ENCODE results near the gene LCN1.

Gene LCN1

GRCh38 chr9:135563858-135564257 lies 42.6 kb downstream of the LCN1 start:
- no peak for DNase-seq
- Histone ChIP-seq H3K4me1 (ENCODE audit: control insufficient read depth, low read depth, low read length) (no peaks in the 10 kb centered on the region), H3K79me2 (ENCODE audit: control insufficient read depth, insufficient read depth, low read length) (no peaks in the 10 kb centered on the region), H2BK120ac (ENCODE audit: low read depth, low read length) (no peak overlapping the region), H3K4ac (ENCODE audit: low read depth, low read length) (no peak overlapping the region), H3K36me3 (ENCODE audit: control insufficient read depth, insufficient read depth, low read length) (no peaks in the 10 kb centered on the region), H3K56ac (ENCODE audit: low read length) (no peak overlapping the region), H2BK15ac (replicated peaks; ENCODE audit: low read depth) (no peak overlapping the region), H4K8ac (ENCODE audit: low read depth, low read length) (no peak overlapping the region), H2BK5ac (ENCODE audit: low read length) (no peak overlapping the region), H3K23ac (ENCODE audit: low read length) (no peak overlapping the region), H3K4me3 (ENCODE audit: low read length) (no peak overlapping the region), H3K27ac (ENCODE audit: low read depth, low read length) (no peak overlapping the region), H3K18ac (ENCODE audit: low read length) (no peak overlapping the region), H3K4me2 (ENCODE audit: low read length) (no peak overlapping the region), H3K27me3 (ENCODE audit: insufficient read depth, low read length, poor library complexity) (no peaks in the 10 kb centered on the region), H2AK5ac (ENCODE audit: low read length) (no peak overlapping the region), H4K5ac (ENCODE audit: low read length) (no peak overlapping the region), H3K79me1 (ENCODE audit: low read length) (no peaks in the 10 kb centered on the region), H3K9ac (ENCODE audit: low read length) (no peak overlapping the region)
- no CpG with 5 or more reads among the region's 12 CpGs for WGBS (ENCODE audit: extremely low coverage, insufficient coverage, low lambda C conversion rate)

DNA sequence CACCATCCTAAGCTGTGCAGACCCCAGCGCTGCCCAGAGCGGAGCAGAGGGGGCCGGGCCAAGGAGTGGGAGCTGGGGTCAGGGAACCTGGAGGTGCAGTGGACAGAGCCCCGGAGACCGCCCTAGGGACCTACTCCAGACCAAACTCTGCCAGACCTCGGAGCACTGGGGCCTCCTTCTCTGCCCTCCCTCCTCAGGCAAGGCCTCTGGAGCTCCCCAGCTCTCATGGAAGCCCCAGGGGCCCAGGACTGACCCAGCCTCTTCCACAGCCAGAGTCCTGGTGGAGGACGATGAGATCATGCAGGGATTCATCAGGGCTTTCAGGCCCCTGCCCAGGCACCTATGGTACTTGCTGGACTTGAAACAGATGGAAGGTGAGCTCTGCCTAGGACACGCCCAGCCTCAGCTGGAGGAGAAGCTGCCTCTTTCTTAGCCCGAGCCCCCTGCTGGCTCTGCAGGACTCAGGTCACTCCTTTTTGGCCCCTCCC lies 43.9 kb downstream of the LCN1 start:
- H3K9ac ChIP-seq (ENCODE audit: low read length): no peak overlapping the region
- H3K36me3 ChIP-seq (ENCODE audit: control insufficient read depth, insufficient read depth, low read length): no peaks in the 10 kb centered on the region
- H3K18ac ChIP-seq (ENCODE audit: low read length): no peak overlapping the region
- no peak overlapping the region for H4K8ac ChIP-seq (ENCODE audit: low read depth, low read length)
- no peak overlapping the region for H2BK5ac ChIP-seq (ENCODE audit: low read length)
- DNase-seq: no peak
- H2AK5ac ChIP-seq (ENCODE audit: low read length): no peak overlapping the region
- no peak overlapping the region for H2BK15ac ChIP-seq (replicated peaks; ENCODE audit: low read depth)
- no peaks in the 10 kb centered on the region for H3K4me1 ChIP-seq (ENCODE audit: control insufficient read depth, low read depth, low read length)
- no peak overlapping the region for H3K56ac ChIP-seq (ENCODE audit: low read length)
- H3K27ac ChIP-seq (ENCODE audit: low read depth, low read length): no peak overlapping the region
- no peaks in the 10 kb centered on the region for H3K79me2 ChIP-seq (ENCODE audit: control insufficient read depth, insufficient read depth, low read length)
- no peaks in the 10 kb centered on the region for H3K27me3 ChIP-seq (ENCODE audit: insufficient read depth, low read length, poor library complexity)
- H3K4me2 ChIP-seq (ENCODE audit: low read length): no peak overlapping the region
- H4K5ac ChIP-seq (ENCODE audit: low read length): no peak overlapping the region
- H3K79me1 ChIP-seq (ENCODE audit: low read length): no peaks in the 10 kb centered on the region
- no peak overlapping the region for H3K4me3 ChIP-seq (ENCODE audit: low read length)
- WGBS (ENCODE audit: extremely low coverage, insufficient coverage, low lambda C conversion rate): no CpG with 5 or more reads among the region's 9 CpGs
- H2BK120ac ChIP-seq (ENCODE audit: low read depth, low read length): no peak overlapping the region
- H3K4ac ChIP-seq (ENCODE audit: low read depth, low read length): no peak overlapping the region
- no peak overlapping the region for H3K23ac ChIP-seq (ENCODE audit: low read length)

DNA sequence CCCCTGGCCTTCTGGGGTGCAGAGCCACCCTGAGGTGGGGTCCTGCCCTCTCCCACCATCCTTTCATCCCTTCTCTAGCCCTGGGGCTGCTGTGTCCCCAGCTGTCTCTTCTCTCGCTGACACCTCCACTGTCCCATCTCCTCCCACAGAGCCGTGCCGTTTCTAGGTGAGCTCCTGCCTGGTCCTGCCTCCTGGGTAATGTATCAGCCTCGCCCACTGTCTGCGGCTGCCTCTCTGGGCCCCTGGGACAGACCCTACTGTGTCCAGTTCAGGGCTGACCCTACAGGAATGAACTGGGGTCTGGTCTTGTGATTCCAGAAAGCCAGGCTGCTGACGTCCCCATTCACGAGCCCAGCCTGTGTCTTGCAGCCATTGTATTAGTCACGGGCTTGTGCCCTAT lies 44.4 kb downstream of the LCN1 start:
- Histone ChIP-seq H2BK120ac (ENCODE audit: low read depth, low read length) (no peak overlapping the region), H3K4me1 (ENCODE audit: control insufficient read depth, low read depth, low read length) (no peaks in the 10 kb centered on the region), H3K27me3 (ENCODE audit: insufficient read depth, low read length, poor library complexity) (no peaks in the 10 kb centered on the region), H3K56ac (ENCODE audit: low read length) (no peak overlapping the region), H4K8ac (ENCODE audit: low read depth, low read length) (no peak overlapping the region), H3K18ac (ENCODE audit: low read length) (no peak overlapping the region), H2BK15ac (replicated peaks; ENCODE audit: low read depth) (no peak overlapping the region), H3K4me3 (ENCODE audit: low read length) (no peak overlapping the region), H2AK5ac (ENCODE audit: low read length) (no peak overlapping the region), H3K9ac (ENCODE audit: low read length) (no peak overlapping the region), H3K79me1 (ENCODE audit: low read length) (no peaks in the 10 kb centered on the region), H4K5ac (ENCODE audit: low read length) (no peak overlapping the region), H3K4me2 (ENCODE audit: low read length) (no peak overlapping the region), H3K4ac (ENCODE audit: low read depth, low read length) (no peak overlapping the region), H3K27ac (ENCODE audit: low read depth, low read length) (no peak overlapping the region), H3K79me2 (ENCODE audit: control insufficient read depth, insufficient read depth, low read length) (no peaks in the 10 kb centered on the region), H2BK5ac (ENCODE audit: low read length) (no peak overlapping the region), H3K23ac (ENCODE audit: low read length) (no peak overlapping the region), H3K36me3 (ENCODE audit: control insufficient read depth, insufficient read depth, low read length) (no peaks in the 10 kb centered on the region)
- no peak for DNase-seq
- WGBS (ENCODE audit: extremely low coverage, insufficient coverage, low lambda C conversion rate): no CpG with 5 or more reads among the region's 8 CpGs

DNA sequence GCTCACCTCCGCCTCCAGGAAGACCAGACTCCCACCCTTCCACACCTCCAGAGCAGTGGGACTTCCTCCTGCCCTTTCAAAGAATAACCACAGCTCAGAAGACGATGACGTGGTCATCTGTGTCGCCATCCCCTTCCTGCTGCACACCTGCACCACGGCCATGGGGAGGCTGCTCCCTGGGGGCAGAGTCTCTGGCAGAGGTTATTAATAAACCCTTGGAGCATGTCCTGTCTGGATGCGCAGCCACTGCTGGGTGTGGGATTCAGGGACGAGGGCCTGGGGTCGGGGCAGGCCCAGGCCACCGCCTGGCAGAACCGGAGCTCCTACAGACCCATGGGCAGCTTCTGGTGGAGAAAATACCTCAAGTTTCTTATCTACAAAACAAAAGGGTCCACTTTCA lies 45.3 kb downstream of the LCN1 start:
- no peaks in the 10 kb centered on the region for H3K27me3 ChIP-seq (ENCODE audit: insufficient read depth, low read length, poor library complexity)
- H2BK5ac ChIP-seq (ENCODE audit: low read length): no peak overlapping the region
- H3K27ac ChIP-seq (ENCODE audit: low read depth, low read length): no peak overlapping the region
- H3K56ac ChIP-seq (ENCODE audit: low read length): no peak overlapping the region
- no peak overlapping the region for H3K9ac ChIP-seq (ENCODE audit: low read length)
- H2AK5ac ChIP-seq (ENCODE audit: low read length): no peak overlapping the region
- H3K23ac ChIP-seq (ENCODE audit: low read length): no peak overlapping the region
- H2BK120ac ChIP-seq (ENCODE audit: low read depth, low read length): no peak overlapping the region
- H3K4me1 ChIP-seq (ENCODE audit: control insufficient read depth, low read depth, low read length): no peaks in the 10 kb centered on the region
- WGBS (ENCODE audit: extremely low coverage, insufficient coverage, low lambda C conversion rate): no CpG with 5 or more reads among the region's 10 CpGs
- no peak overlapping the region for H4K8ac ChIP-seq (ENCODE audit: low read depth, low read length)
- H4K5ac ChIP-seq (ENCODE audit: low read length): no peak overlapping the region
- H3K79me1 ChIP-seq (ENCODE audit: low read length): no peaks in the 10 kb centered on the region
- no peak overlapping the region for H3K18ac ChIP-seq (ENCODE audit: low read length)
- no peaks in the 10 kb centered on the region for H3K79me2 ChIP-seq (ENCODE audit: control insufficient read depth, insufficient read depth, low read length)
- no peaks in the 10 kb centered on the region for H3K36me3 ChIP-seq (ENCODE audit: control insufficient read depth, insufficient read depth, low read length)
- no peak overlapping the region for H3K4me2 ChIP-seq (ENCODE audit: low read length)
- no peak overlapping the region for H2BK15ac ChIP-seq (replicated peaks; ENCODE audit: low read depth)
- no peak for DNase-seq
- H3K4me3 ChIP-seq (ENCODE audit: low read length): no peak overlapping the region
- H3K4ac ChIP-seq (ENCODE audit: low read depth, low read length): no peak overlapping the region

- H3K27me3 ChIP-seq (ENCODE audit: insufficient read depth, low read length, poor library complexity): no peaks in the 10 kb centered on the region
- H3K4me3 ChIP-seq (ENCODE audit: low read length): no peak overlapping the region
- WGBS (ENCODE audit: extremely low coverage, insufficient coverage, low lambda C conversion rate): no CpG with 5 or more reads among the region's 9 CpGs
- no peaks in the 10 kb centered on the region for H3K79me1 ChIP-seq (ENCODE audit: low read length)
- no peak overlapping the region for H3K9ac ChIP-seq (ENCODE audit: low read length)
- no peak overlapping the region for H4K8ac ChIP-seq (ENCODE audit: low read depth, low read length)
- H3K4me2 ChIP-seq (ENCODE audit: low read length): no peak overlapping the region
- DNase-seq: no peak
- no peak overlapping the region for H2BK120ac ChIP-seq (ENCODE audit: low read depth, low read length)
- no peak overlapping the region for H2AK5ac ChIP-seq (ENCODE audit: low read length)
- no peak overlapping the region for H4K5ac ChIP-seq (ENCODE audit: low read length)
- H3K27ac ChIP-seq (ENCODE audit: low read depth, low read length): no peak overlapping the region
- no peaks in the 10 kb centered on the region for H3K4me1 ChIP-seq (ENCODE audit: control insufficient read depth, low read depth, low read length)
- no peak overlapping the region for H3K56ac ChIP-seq (ENCODE audit: low read length)
- no peaks in the 10 kb centered on the region for H3K79me2 ChIP-seq (ENCODE audit: control insufficient read depth, insufficient read depth, low read length)
- no peak overlapping the region for H3K4ac ChIP-seq (ENCODE audit: low read depth, low read length)
- no peak overlapping the region for H3K18ac ChIP-seq (ENCODE audit: low read length)
- H2BK15ac ChIP-seq (replicated peaks; ENCODE audit: low read depth): no peak overlapping the region
- H3K36me3 ChIP-seq (ENCODE audit: control insufficient read depth, insufficient read depth, low read length): no peaks in the 10 kb centered on the region
- H2BK5ac ChIP-seq (ENCODE audit: low read length): no peak overlapping the region
- no peak overlapping the region for H3K23ac ChIP-seq (ENCODE audit: low read length)
Observed at GRCh38 chr9:135567311-135567710, 46.1 kb downstream of the LCN1 start.

DNA sequence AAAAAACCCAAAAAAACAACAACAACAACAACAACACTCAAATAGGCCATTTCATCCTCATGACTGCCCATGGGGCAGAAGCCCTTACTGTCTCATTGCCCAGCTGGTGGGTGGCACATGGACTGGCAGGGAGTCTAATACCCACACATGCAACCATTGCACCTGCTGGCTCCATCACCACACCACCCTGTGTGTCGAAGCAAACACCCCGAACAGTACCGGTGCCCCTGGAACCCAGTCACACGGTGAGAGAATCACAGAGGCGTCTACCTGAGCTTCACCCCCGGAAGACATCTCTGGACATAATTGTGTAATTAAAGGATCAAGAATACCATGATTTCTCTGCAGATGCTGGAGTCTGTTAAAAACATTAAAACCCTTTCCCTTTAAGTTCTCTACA lies 46.8 kb downstream of the LCN1 start:
- H3K36me3 ChIP-seq (ENCODE audit: control insufficient read depth, insufficient read depth, low read length): no peaks in the 10 kb centered on the region
- no peak overlapping the region for H4K8ac ChIP-seq (ENCODE audit: low read depth, low read length)
- no peak overlapping the region for H3K18ac ChIP-seq (ENCODE audit: low read length)
- no peak overlapping the region for H3K4ac ChIP-seq (ENCODE audit: low read depth, low read length)
- no peak overlapping the region for H2BK5ac ChIP-seq (ENCODE audit: low read length)
- H4K5ac ChIP-seq (ENCODE audit: low read length): no peak overlapping the region
- no peaks in the 10 kb centered on the region for H3K4me1 ChIP-seq (ENCODE audit: control insufficient read depth, low read depth, low read length)
- no peaks in the 10 kb centered on the region for H3K79me2 ChIP-seq (ENCODE audit: control insufficient read depth, insufficient read depth, low read length)
- no peak overlapping the region for H3K4me3 ChIP-seq (ENCODE audit: low read length)
- H2BK15ac ChIP-seq (replicated peaks; ENCODE audit: low read depth): no peak overlapping the region
- H3K56ac ChIP-seq (ENCODE audit: low read length): no peak overlapping the region
- no peak overlapping the region for H2BK120ac ChIP-seq (ENCODE audit: low read depth, low read length)
- H3K23ac ChIP-seq (ENCODE audit: low read length): no peak overlapping the region
- H3K27me3 ChIP-seq (ENCODE audit: insufficient read depth, low read length, poor library complexity): no peaks in the 10 kb centered on the region
- no CpG with 5 or more reads among the region's 6 CpGs for WGBS (ENCODE audit: extremely low coverage, insufficient coverage, low lambda C conversion rate)
- no peaks in the 10 kb centered on the region for H3K79me1 ChIP-seq (ENCODE audit: low read length)
- no peak overlapping the region for H3K9ac ChIP-seq (ENCODE audit: low read length)
- H3K4me2 ChIP-seq (ENCODE audit: low read length): no peak overlapping the region
- DNase-seq: no peak
- no peak overlapping the region for H3K27ac ChIP-seq (ENCODE audit: low read depth, low read length)
- no peak overlapping the region for H2AK5ac ChIP-seq (ENCODE audit: low read length)

Data from mesendoderm (in vitro differentiated cells).